Medulla oblongata (tissue), 1 donor: ENCODE data around the gene GALNTL6.
"Not testable (repeated sequence)": the region's sequence is repeated elsewhere in the genome, so short reads cannot be mapped to it uniquely, and the experiment has no call there.

Experiments
- DNase-seq: peaks from one replicate; pipeline ENCODE4 v3.0.0-alpha.2; 2015; ENCODE audit errors: extremely low spot score

GALNTL6 gene

GRCh38 chr4:172390331-172390730, 577.1 kb downstream of the GALNTL6 start:
- no peak for DNase-seq

GRCh38 chr4:172392741-172393140, 579.5 kb downstream of the GALNTL6 start:
- no peak for DNase-seq

GRCh38 chr4:172393220-172393619, 580.0 kb downstream of the GALNTL6 start:
- no peak for DNase-seq

GRCh38 chr4:172404676-172405075, 591.5 kb downstream of the GALNTL6 start:
- DNase-seq: no peak

- DNase-seq: no peak
Measured at GRCh38 chr4:172410363-172410762, 597.2 kb downstream of the GALNTL6 start.

- no peak for DNase-seq
Measured at GRCh38 chr4:172411149-172411548, 597.9 kb downstream of the GALNTL6 start.

DNA sequence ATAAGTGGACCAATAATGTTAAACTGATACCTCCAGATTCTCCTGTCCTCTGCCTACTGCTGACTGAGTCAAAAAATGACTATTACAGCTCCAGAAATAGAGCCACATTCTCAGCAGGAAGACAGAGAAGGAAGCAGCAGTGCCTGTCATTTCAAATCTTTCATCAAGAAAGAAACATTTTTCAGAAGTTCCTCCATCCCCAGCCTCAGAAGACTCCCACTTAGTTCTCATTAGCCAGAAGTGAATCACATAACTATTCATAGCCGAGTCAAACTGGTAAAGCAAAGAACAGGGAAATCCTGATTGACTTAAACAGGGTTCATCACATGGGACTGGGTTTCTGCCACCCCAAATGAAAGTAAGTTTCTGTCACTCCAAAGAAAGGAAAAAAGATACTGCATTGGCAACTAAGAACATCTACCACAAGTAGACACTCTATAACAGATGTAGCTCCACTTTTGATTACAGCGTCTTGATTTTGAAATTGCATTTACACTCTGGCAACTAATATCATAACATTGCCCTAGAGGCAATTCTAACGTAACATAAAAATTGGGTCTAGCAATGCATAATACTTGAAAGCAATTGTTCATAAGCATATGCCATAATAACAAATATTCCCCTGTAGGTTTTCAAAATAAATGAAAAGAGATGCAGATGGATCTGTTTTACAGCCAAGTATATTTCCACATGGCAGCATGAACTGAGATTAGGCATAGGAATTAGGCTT, 599.8 kb downstream of the GALNTL6 start:
- no peak for DNase-seq

DNA sequence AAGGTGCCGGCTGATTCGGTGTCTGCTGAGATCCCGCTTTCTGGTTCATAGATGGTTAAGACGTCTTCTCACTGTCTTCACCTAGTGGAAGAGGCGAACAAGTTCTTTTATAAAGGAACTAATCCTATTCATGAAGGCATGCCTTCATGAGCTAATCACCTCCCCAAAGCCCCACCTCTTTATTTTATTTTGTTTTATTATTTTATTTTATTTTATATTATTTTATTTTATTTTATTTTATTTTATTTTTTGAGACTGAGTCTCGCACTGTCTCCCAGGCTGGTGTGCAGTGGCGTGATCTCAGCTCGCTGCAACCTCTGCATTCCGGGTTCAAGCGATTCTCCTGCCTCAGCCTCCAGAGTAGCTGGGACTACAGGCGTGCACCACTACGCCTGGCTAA, 615.8 kb downstream of the GALNTL6 start:
- DNase-seq: not testable (repeated sequence)

DNA sequence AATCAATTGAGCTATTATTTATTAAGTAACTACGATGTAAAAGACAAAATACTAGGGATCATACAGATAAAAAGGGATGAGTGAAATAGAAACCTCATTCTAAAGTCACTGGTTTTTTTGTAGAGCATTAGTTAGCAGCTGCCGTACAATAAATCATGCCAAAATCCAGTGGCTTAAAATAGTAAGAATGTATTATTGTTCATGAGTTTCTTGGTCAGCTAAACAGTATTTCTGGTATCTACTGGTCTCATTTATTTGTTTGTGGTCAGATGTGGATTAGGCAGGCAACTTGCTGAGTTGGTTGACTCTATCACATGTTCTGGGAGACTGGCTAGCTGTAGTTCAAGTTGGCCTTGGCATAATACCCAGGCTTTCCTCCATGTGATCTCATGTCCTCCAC, 667.3 kb downstream of the GALNTL6 start:
- no peak for DNase-seq

GRCh38 chr4:172481802-172482508, 668.8 kb downstream of the GALNTL6 start:
- no peak for DNase-seq

- no peak for DNase-seq
Measured at GRCh38 chr4:172485007-172485406, 671.8 kb downstream of the GALNTL6 start.

DNA sequence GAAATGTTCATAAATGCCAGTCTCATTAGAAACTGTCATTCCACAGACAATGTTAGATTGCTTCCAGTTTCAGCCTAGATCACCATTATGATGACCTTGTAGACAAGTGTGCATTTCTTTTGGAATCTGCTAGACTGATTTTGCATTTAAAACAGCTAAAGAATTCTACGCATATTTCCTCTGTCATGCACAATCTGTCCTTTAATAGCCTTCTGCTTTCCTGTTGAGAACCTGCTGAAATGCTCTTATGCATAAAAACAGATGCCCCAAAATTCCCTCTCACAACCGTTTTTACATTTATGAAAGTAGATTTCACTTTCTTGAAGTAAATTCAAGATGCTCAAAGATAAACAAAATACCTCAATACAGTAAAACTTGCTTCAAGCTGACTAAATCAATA, 673.3 kb downstream of the GALNTL6 start:
- no peak for DNase-seq

DNA sequence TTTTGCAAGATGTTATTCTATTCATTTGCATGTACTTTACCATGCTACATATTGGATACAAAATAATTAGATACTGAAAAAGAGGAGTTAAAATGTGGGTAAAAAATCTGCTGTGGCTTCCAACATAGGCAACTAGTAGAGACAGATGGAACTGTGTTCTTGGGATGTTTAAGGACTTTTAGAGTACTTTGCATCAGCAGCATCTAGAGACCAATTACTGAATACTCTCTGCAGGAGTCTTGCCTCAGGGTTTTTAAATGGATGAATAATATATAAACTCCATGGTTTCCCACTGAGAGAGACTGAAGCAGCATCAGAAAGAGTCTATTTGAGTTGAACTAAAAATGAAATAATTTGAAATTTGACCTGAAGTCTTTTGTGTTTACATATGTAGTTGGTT, 676.7 kb downstream of the GALNTL6 start:
- DNase-seq: no peak

DNA sequence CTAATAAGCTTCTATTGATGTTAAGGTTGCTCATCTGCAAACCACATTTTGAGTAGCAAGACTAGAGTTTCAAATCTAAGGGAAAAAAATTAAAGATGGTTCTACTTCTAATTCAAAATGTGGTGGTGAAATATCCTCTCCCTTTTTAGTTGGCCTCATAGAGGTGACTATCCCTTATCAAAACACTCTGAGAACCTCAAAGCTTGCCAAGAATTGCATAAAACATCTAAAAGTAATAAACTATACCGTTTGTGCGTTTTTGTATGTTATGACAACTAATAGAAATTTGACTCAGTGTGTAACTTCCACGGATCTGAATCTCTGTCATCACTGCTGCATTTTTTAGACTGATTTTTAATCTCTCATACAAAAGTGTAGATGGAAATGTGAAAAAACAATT, 682.6 kb downstream of the GALNTL6 start:
- no peak for DNase-seq

DNA sequence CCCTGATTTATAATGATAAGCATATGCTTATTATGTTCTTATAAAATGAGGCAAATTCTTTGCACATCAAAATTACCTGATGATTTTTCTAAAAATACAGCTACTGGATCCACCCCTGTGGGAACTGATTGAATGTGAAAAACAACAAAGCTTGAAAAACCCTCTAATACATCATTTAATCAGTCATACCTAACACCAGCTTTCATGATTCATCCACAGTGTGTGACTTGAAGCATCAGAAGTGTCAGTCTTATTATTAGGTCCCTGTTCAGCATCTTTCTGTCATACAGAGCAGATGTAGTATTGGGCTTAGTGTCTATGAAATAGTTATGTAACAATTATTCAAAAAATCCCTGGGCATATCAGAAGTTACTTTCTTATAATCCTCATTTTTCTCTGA, 684.1 kb downstream of the GALNTL6 start:
- DNase-seq: no peak

GRCh38 chr4:172514011-172514410, 700.8 kb downstream of the GALNTL6 start:
- no peak for DNase-seq

- no peak for DNase-seq
Measured at GRCh38 chr4:172514801-172515200, 701.6 kb downstream of the GALNTL6 start.

- no peak for DNase-seq
Measured at GRCh38 chr4:172515266-172515879, 702.2 kb downstream of the GALNTL6 start.

DNA sequence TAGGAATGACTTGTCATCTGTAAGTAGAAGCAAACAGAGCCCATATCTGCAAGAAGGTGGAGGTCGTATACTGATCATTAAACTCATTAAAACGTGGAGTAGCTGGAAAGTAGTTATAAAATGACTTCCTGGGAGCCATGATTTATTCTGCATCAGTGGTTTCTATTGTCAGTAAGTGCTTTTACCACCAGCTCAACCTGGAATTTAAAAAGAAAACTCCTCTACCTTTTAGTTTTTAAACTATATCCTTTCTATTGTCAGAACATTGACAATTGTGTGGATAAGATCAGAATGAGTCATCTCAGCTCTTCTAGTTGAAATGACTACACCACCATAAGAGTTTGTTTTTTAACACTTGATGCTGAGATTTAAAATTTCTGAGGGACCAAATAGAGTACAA, 704.2 kb downstream of the GALNTL6 start:
- no peak for DNase-seq

- DNase-seq: no peak
Measured at GRCh38 chr4:172521248-172521647, 708.0 kb downstream of the GALNTL6 start.

- DNase-seq: no peak
Measured at GRCh38 chr4:172521680-172522079, 708.5 kb downstream of the GALNTL6 start.

DNA sequence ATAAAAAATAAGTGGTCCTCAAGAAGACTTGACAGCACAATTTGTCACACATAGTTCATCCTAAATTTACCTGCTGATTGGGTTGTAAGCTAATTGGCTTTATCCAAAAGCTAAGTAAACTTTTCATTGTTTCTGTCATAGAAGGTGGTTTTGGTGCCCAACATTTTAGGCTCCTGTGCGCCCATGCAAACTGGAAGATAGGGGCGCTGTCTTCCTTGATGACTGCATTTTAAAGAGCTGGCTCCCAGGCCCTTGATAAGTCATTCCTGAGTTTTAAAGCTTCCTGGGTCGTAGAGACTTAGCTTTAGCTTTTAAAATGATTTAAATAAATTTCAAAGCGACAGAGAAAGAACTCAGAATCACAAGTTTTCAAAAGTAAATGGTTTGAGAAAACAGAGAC, 730.0 kb downstream of the GALNTL6 start:
- DNase-seq: no peak

- no peak for DNase-seq
Measured at GRCh38 chr4:172546782-172547181, 733.6 kb downstream of the GALNTL6 start.
